GF-D8 (cell line): ENCODE measurements around the gene FAM131A.

Source experiments
- DNase-seq: peaks from one replicate; lab custom pipeline; 2025; lab: John Stamatoyannopoulos, UW

FAM131A gene

GRCh38 chr3:184378651-184379357 lies 41.4 kb downstream of the FAM131A start:
- no peak for DNase-seq

GRCh38 chr3:184379358-184380184 lies 42.2 kb downstream of the FAM131A start, which contains the start of gene CHRD:
Gene CHRD, plus strand, starts transcription at chr3:184380054. Its CDS starts 265 bp downstream, at chr3:184380319.
- no peak for DNase-seq

GRCh38 chr3:184380185-184380626 lies 42.8 kb downstream of the FAM131A start:
- no peak for DNase-seq

- no peak for DNase-seq
Measured at GRCh38 chr3:184380627-184381260, 43.3 kb downstream of the FAM131A start.

- no peak for DNase-seq
Measured at GRCh38 chr3:184381261-184382224, 44.1 kb downstream of the FAM131A start.

GRCh38 chr3:184382326-184383032 lies 45.1 kb downstream of the FAM131A start:
- no peak for DNase-seq

- DNase-seq = no peak
Measured at GRCh38 chr3:184383033-184383740, 45.8 kb downstream of the FAM131A start.

GRCh38 chr3:184384342-184384741 lies 46.9 kb downstream of the FAM131A start:
- DNase-seq = no peak

GRCh38 chr3:184384856-184385422 lies 47.5 kb downstream of the FAM131A start:
- DNase-seq = no peak

- no peak for DNase-seq
Measured at GRCh38 chr3:184386047-184386806, 48.8 kb downstream of the FAM131A start.

- DNase-seq = no peak
Measured at GRCh38 chr3:184387174-184387714, 49.8 kb downstream of the FAM131A start.

GRCh38 chr3:184388164-184388935 lies 51.0 kb downstream of the FAM131A start:
- DNase-seq = no peak

GRCh38 chr3:184388936-184389230 lies 51.5 kb downstream of the FAM131A start:
- DNase-seq = no peak

GRCh38 chr3:184389384-184389783 lies 52.0 kb downstream of the FAM131A start:
- no peak for DNase-seq

GRCh38 chr3:184389935-184390528 lies 52.6 kb downstream of the FAM131A start:
- DNase-seq = no peak

- no peak for DNase-seq
Measured at GRCh38 chr3:184391266-184391665, 53.9 kb downstream of the FAM131A start.

- DNase-seq = no peak
Measured at GRCh38 chr3:184395320-184395660, 57.9 kb downstream of the FAM131A start.
